Naive thymus-derived CD4-positive, alpha-beta T cell (primary cell): ENCODE measurements around the gene AKR1B15. TPM values are rescaled to one million over a fixed set of nuclear protein-coding genes. Genes with fewer than 3 reads are reported as not detected.
A peak's percentile ranks its signal among the peaks of the same experiment; 100 is the strongest.

Experiments
- ATAC-seq: fragments of 150-1000 bp; cut with Tn5 transposase; 2 replicates; pipeline ENCODE4 v1.10.0; 2021; ENCODE audit warnings: mild to moderate bottlenecking, moderate library complexity
- CTCF ChIA-PET: fragments of 350-600 bp; sonication (Branson Sonifier 250); formaldehyde crosslinking; loops from one replicate; lab custom pipeline; 2021; ENCODE audit warnings: antibody characterized with exemption; lab: Charles Lee
- POLR2A ChIA-PET: fragments of 350-600 bp; sonication (Branson Sonifier 250); formaldehyde crosslinking; loops from one replicate; lab custom pipeline; 2021; ENCODE audit warnings: antibody characterized with exemption, inconsistent platforms; lab: Charles Lee
- DNase-seq, 9 donors: peaks; one replicate each; pipeline versions ENCODE4 v3.0.0 to v3.0.0-alpha.2; 2020 to 2022; ENCODE audit warnings: mixed read lengths in 1 of 9
- H3K27ac ChIP-seq: one replicate; pipeline ENCODE4 v1.7.0; 2013; ENCODE audit warnings: mild to moderate bottlenecking, low read depth, low read length, moderate library complexity
- H3K27me3 ChIP-seq, 2 donors: one replicate each; pipeline ENCODE4 v1.7.0; 2013; ENCODE audit warnings: low read length in 2 of 2, mild to moderate bottlenecking in 2 of 2, moderate library complexity in 2 of 2; ENCODE audit not compliant: control insufficient read depth in 2 of 2, insufficient read depth in 2 of 2
- H3K36me3 ChIP-seq, 3 experiments: 1 replicate in 2 of 3; 2 replicates in 1 of 3; pipeline ENCODE4 v1.7.0; 2013; ENCODE audit warnings: low read length in 3 of 3, mild to moderate bottlenecking in 3 of 3, moderate library complexity in 1 of 3; ENCODE audit not compliant: insufficient read depth in 3 of 3, control insufficient read depth in 2 of 3
- H3K4me1 ChIP-seq, 2 donors: one replicate each; pipeline ENCODE4 v1.7.0; 2013; ENCODE audit warnings: low read length in 2 of 2, mild to moderate bottlenecking in 2 of 2, moderate library complexity in 1 of 2; ENCODE audit not compliant: control insufficient read depth in 2 of 2, insufficient read depth in 2 of 2
- H3K4me3 ChIP-seq: 2 replicates; pipeline ENCODE4 v1.7.0; 2013; ENCODE audit warnings: mild to moderate bottlenecking, low read length
- H3K9me3 ChIP-seq, 3 experiments: 1 replicate in 2 of 3; 2 replicates in 1 of 3; pipeline ENCODE4 v1.7.0; 2013; ENCODE audit warnings: low read length in 3 of 3; ENCODE audit not compliant: control insufficient read depth in 2 of 3
- H3K27ac Mint-ChIP-seq, 9 donors: one replicate each; pipeline ENCODE4 v1.8.0; 2020 to 2022; ENCODE audit warnings: mixed read lengths in 9 of 9, mild to moderate bottlenecking in 8 of 9, moderate library complexity in 5 of 9, inconsistent platforms in 2 of 9
- H3K27me3 Mint-ChIP-seq, 5 donors: one replicate each; pipeline ENCODE4 v1.8.0; 2021 to 2022; ENCODE audit warnings: mixed read lengths in 5 of 5, mild to moderate bottlenecking in 1 of 5
- H3K36me3 Mint-ChIP-seq, 5 donors: one replicate each; pipeline ENCODE4 v1.8.0; 2020 to 2022; ENCODE audit warnings: mixed read lengths in 5 of 5, mild to moderate bottlenecking in 3 of 5, inconsistent platforms in 1 of 5
- H3K4me1 Mint-ChIP-seq, 7 donors: one replicate each; pipeline ENCODE4 v1.8.0; 2020 to 2022; ENCODE audit warnings: mixed read lengths in 7 of 7, mild to moderate bottlenecking in 3 of 7, inconsistent platforms in 1 of 7
- H3K4me3 Mint-ChIP-seq, 10 donors: one replicate each; pipeline ENCODE4 v1.8.0; 2020 to 2022; ENCODE audit warnings: mild to moderate bottlenecking in 10 of 10, mixed read lengths in 10 of 10, moderate library complexity in 6 of 10, inconsistent platforms in 2 of 10
- H3K9me3 Mint-ChIP-seq, 11 donors: one replicate each; pipeline ENCODE4 v1.8.0; 2020 to 2022; ENCODE audit warnings: mixed read lengths in 11 of 11, mild to moderate bottlenecking in 4 of 11, inconsistent platforms in 1 of 11, moderate library complexity in 1 of 11
- intact Hi-C, 2 donors: fragments of 100-400 bp; cut with micrococcal nuclease; formaldehyde crosslinking; loops; one replicate each; pipeline ENCODE4 v1.15.1; 2023
- polyA plus RNA-seq, 2 donors: library from polyadenylated mRNA; unstranded; fragments of 300-500 nt; fragmentation: Illumina TruSeq; gene quantifications; one replicate each; pipeline ENCODE4 v1.2.3, GENCODE V29; 2021
- total RNA-seq, 6 experiments: library from RNA in 5 of 6; stranded (reverse) in 5 of 6; gene quantifications; 1 replicate in 5 of 6; 2 replicates in 1 of 6; pipeline ENCODE4 v1.2.3 and lab custom pipeline; 2021 to 2026

Gene AKR1B15
- total and polyA plus RNA-seq, 7 experiments from 2014 or later: not detected

DNA sequence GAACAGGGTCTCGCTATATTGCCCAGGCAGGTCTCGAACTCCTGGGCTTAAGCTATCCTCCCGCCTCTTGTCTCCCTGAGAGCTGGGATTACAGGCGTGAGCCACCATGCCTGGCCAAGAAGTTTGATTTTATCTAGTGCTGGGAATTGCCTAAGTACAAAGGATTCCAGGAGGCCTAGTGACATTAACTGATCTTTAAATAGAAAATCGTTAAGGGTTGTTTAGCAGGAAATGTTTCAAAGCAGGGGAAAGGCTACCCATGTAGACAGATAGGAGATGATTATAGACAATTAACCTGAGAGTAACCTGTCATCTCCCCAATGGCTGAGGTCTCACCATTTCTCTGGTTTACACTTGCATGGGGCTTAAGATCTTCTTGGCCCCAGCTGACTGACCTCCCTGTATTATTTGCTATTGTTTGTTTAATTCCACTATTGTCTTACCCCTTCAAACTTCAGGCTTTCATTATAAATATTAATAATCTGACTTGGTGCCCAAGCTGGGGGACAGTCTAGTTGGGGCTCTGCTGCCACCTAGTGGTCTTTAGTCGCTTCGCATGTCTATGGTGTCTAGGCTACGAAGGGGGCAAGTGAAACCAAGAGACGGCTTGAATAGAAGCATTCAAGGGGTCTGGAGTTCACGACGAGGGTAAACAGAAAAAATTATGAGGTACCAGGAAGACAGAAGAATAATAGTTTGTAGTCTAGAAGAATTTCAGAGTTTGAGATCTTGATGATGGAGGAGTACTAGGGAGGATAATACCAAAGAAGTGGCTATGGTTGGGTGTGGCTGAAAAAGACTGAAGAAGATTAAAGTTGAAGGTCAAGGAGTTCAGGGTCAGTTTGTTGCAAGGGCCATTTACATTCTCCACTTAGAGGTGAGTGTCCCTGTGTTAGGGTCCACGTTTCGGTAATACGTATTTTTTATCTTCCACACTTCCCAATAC is 57.3 kb downstream of the AKR1B15 start:
- no peaks in the 10 kb centered on the region for H3K9me3 Mint-ChIP-seq
- H3K9me3 ChIP-seq: no peaks in the 10 kb centered on the region
- H3K4me1 Mint-ChIP-seq: peaks cover 4 to 6% (median 5%) of the 10 kb centered on the region in 7 donors
- ATAC-seq: peak; percentile 92
- peak; percentile 20 to 64 (median 50) for DNase-seq
- peak overlapping the region in 1 of 9 donors; percentile 80 for H3K27ac Mint-ChIP-seq
- intact Hi-C loops: loop anchor here (1.0 to 2.0 kb wide), 5 partner anchors 59 to 348 kb away; no protein-coding TSS in a partner anchor
- no peaks in the 10 kb centered on the region for H3K4me1 ChIP-seq
- H3K4me3 Mint-ChIP-seq: peak overlapping the region in 9 of 10 donors; percentile 6 to 85 (median 61)
- H3K27me3 ChIP-seq: no peaks in the 10 kb centered on the region
- no peaks in the 10 kb centered on the region for H3K36me3 ChIP-seq
- no peaks in the 10 kb centered on the region for H3K36me3 Mint-ChIP-seq
- no peak overlapping the region for H3K27ac ChIP-seq
- no peak overlapping the region for H3K4me3 ChIP-seq
- H3K27me3 Mint-ChIP-seq: peaks cover 4 to 48% (median 22%) of the 10 kb centered on the region in 5 donors
- CTCF ChIA-PET: interaction anchor here (0.6 to 4.8 kb wide), 6 partner anchors 8 to 309 kb away, joined by 3 to 22 read pairs (median 4); no protein-coding TSS in a partner anchor
- POLR2A ChIA-PET: no interaction called here

DNA sequence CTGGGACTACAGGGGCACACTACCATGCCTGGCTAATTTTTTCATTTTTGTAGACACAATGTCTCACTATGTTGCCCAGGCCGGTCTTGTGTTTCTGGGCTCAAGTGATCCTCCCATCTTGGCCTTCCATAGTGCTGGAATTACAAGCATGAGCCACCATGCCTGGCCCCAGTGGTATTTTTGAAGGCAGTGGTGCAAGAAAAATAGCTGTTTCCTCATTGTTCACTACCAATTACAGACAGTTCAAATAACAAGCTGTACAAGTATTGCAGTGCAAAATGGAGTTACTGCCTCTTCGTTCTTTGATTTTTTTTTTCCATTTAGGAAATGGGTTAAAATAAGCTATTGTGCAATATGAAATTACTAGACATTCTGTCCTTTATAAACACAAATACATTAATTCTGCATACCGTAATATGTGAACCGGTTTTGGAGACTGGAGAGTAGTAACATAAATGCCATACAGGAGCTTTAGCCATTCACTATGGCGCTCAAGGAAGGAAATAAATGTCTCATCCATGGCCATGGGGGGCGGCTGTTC is 62.8 kb downstream of the AKR1B15 start:
- Histone ChIP-seq H3K9me3 (no peaks in the 10 kb centered on the region), H3K27me3 (no peaks in the 10 kb centered on the region), H3K4me3 (no peak overlapping the region), H3K27ac (no peak overlapping the region), H3K4me1 (no peaks in the 10 kb centered on the region), H3K36me3 (no peaks in the 10 kb centered on the region)
- no peak for DNase-seq
- intact Hi-C loops: no loop called here
- peaks cover 0 to 3% (median 0%) of the 10 kb centered on the region in 5 donors for H3K36me3 Mint-ChIP-seq
- peaks cover 0 to 12% (median 0%) of the 10 kb centered on the region in 7 donors for H3K4me1 Mint-ChIP-seq
- ATAC-seq: no peak
- H3K4me3 Mint-ChIP-seq: no peak overlapping the region
- H3K27ac Mint-ChIP-seq: no peak overlapping the region
- peaks cover 9 to 29% (median 24%) of the 10 kb centered on the region in 5 donors for H3K27me3 Mint-ChIP-seq
- peaks cover 0 to 4% (median 0%) of the 10 kb centered on the region in 11 donors for H3K9me3 Mint-ChIP-seq
- ChIA-PET CTCF (interaction anchor here (0.8 to 1.6 kb wide), 2 partner anchors 12 to 21 kb away, joined by 3 to 4 read pairs; no protein-coding TSS in a partner anchor), POLR2A (interaction anchor here (0.6 kb wide), 1 partner anchor 312 kb away, joined by 3 read pairs; no protein-coding TSS in a partner anchor)

DNA sequence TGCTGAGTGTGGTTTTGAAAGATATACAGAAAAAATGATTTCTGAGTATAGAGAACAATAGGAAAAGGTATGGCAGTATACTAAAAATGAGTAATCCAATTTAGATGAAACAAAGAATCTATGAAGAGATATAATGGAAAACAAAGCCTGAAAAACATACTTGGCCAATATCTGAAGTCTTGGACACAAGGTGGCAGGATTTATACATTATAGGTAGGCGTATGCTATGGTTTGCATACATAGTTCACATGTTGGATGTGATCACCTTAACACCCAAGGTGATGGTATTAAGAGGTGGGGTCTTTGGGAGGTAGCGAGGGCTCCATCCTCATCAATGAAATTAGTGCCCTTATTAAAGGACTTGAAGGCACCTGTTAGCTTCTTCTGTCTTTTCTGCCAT is 63.3 kb downstream of the AKR1B15 start:
- ChIA-PET POLR2A (no interaction called here), CTCF (interaction anchor here (0.8 to 1.6 kb wide), 2 partner anchors 11 to 21 kb away, joined by 3 to 4 read pairs; no protein-coding TSS in a partner anchor)
- Mint-ChIP-seq H3K27ac (no peak overlapping the region), H3K9me3 (peaks cover 0 to 4% (median 0%) of the 10 kb centered on the region in 11 donors), H3K36me3 (peaks cover 0 to 5% (median 0%) of the 10 kb centered on the region in 5 donors), H3K27me3 (peaks cover 12 to 28% (median 19%) of the 10 kb centered on the region in 5 donors), H3K4me3 (no peak overlapping the region), H3K4me1 (peaks cover 0 to 11% (median 0%) of the 10 kb centered on the region in 7 donors)
- Histone ChIP-seq H3K27me3 (no peaks in the 10 kb centered on the region), H3K4me3 (no peak overlapping the region), H3K4me1 (no peaks in the 10 kb centered on the region), H3K36me3 (no peaks in the 10 kb centered on the region), H3K9me3 (no peaks in the 10 kb centered on the region), H3K27ac (no peak overlapping the region)
- intact Hi-C loops: no loop called here
- DNase-seq (no peak), ATAC-seq (no peak)

- Histone ChIP-seq H3K4me3 (no peak overlapping the region), H3K27ac (no peak overlapping the region), H3K36me3 (no peaks in the 10 kb centered on the region), H3K9me3 (no peaks in the 10 kb centered on the region), H3K4me1 (no peaks in the 10 kb centered on the region), H3K27me3 (no peaks in the 10 kb centered on the region)
- H3K4me3 Mint-ChIP-seq: peak overlapping the region in 1 of 10 donors; percentile 18
- ChIA-PET CTCF (no interaction called here), POLR2A (no interaction called here)
- H3K27me3 Mint-ChIP-seq: peaks cover 12 to 29% (median 15%) of the 10 kb centered on the region in 5 donors
- peaks cover 0 to 11% (median 0%) of the 10 kb centered on the region in 7 donors for H3K4me1 Mint-ChIP-seq
- peaks cover 0 to 5% (median 0%) of the 10 kb centered on the region in 5 donors for H3K36me3 Mint-ChIP-seq
- ATAC-seq (no peak), DNase-seq (peak in 1 of 9 donors; percentile 24)
- no peak overlapping the region for H3K27ac Mint-ChIP-seq
- peaks cover 0 to 4% (median 0%) of the 10 kb centered on the region in 11 donors for H3K9me3 Mint-ChIP-seq
- intact Hi-C loops: no loop called here
Measured at GRCh38 chr7:134613623-134614347, 64.9 kb downstream of the AKR1B15 start.

DNA sequence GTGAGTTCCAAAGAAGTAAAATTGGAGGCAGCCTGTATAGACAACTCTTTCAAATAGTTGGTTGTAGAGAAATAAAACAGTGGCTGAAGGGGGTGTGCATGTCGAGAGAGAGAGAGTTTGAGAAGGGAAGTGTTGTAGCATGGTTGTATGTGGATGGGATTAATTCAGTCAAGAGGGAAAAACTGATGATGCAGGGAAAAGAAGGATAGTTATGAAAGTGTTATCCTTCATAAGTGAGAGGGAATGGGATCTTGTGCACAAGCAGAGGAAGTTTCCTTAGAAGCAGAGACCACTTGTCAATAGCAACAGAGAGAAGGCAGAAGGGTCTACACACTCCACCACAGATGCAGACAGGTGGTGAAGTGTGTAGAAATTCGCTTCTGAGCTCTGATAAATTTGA is 67.7 kb downstream of the AKR1B15 start:
- no peak for DNase-seq
- peaks cover 0 to 11% (median 0%) of the 10 kb centered on the region in 7 donors for H3K4me1 Mint-ChIP-seq
- no peaks in the 10 kb centered on the region for H3K9me3 ChIP-seq
- H3K4me3 Mint-ChIP-seq: no peak overlapping the region
- intact Hi-C loops: no loop called here
- ChIA-PET CTCF (no interaction called here), POLR2A (no interaction called here)
- ATAC-seq: no peak
- no peaks in the 10 kb centered on the region for H3K4me1 ChIP-seq
- no peaks in the 10 kb centered on the region for H3K27me3 ChIP-seq
- H3K27me3 Mint-ChIP-seq: peaks cover 12 to 25% (median 19%) of the 10 kb centered on the region in 5 donors
- no peak overlapping the region for H3K27ac ChIP-seq
- no peaks in the 10 kb centered on the region for H3K36me3 ChIP-seq
- peaks cover 0 to 4% (median 0%) of the 10 kb centered on the region in 11 donors for H3K9me3 Mint-ChIP-seq
- H3K27ac Mint-ChIP-seq: no peak overlapping the region
- H3K4me3 ChIP-seq: no peak overlapping the region
- peaks cover 0 to 5% (median 0%) of the 10 kb centered on the region in 5 donors for H3K36me3 Mint-ChIP-seq
